NCI-H524 (cell line): ENCODE data around the gene SELENOI.
"Not testable (repeated sequence)": the region's sequence is repeated elsewhere in the genome, so short reads cannot be mapped to it uniquely, and the experiment has no call there.

Experiments
- DNase-seq, 2 experiments: peaks; one replicate each; lab custom pipeline; 2025; lab: John Stamatoyannopoulos, UW

SELENOI gene

GRCh38 chr2:26345545-26346453 lies at the start of gene SELENOI:
TSS of gene SELENOI (plus strand) at chr2:26346143. CDS start at chr2:26346233, 90 bp downstream.
- peak; percentile 99 to 100 for DNase-seq

- peak in 1 of 2 experiments; percentile 13 for DNase-seq
These were observed 48.9 kb upstream of the SELENOI start for GRCh38 chr2:26297061-26297460.

GRCh38 chr2:26298286-26298637 lies 47.7 kb upstream of the SELENOI start:
- no peak for DNase-seq

GRCh38 chr2:26298638-26299393 lies 47.1 kb upstream of the SELENOI start:
- no peak for DNase-seq

- DNase-seq, result no peak
These were observed 46.4 kb upstream of the SELENOI start for GRCh38 chr2:26299471-26300101.

GRCh38 chr2:26300234-26300925 lies 45.6 kb upstream of the SELENOI start:
- no peak for DNase-seq

- no peak for DNase-seq
These were observed 43.1 kb upstream of the SELENOI start for GRCh38 chr2:26302846-26303245.

GRCh38 chr2:26305094-26305493 lies 40.8 kb upstream of the SELENOI start:
- not testable (repeated sequence) for DNase-seq

GRCh38 chr2:26305540-26305939 lies 40.4 kb upstream of the SELENOI start:
- no peak for DNase-seq

GRCh38 chr2:26309921-26310320 lies 36.0 kb upstream of the SELENOI start:
- DNase-seq, result no peak

- DNase-seq, result no peak
These were observed 33.5 kb upstream of the SELENOI start for GRCh38 chr2:26312471-26312870.

GRCh38 chr2:26313446-26313845 lies 32.5 kb upstream of the SELENOI start:
- DNase-seq, result no peak

- peak; percentile 30 to 61 for DNase-seq
These were observed 31.7 kb upstream of the SELENOI start for GRCh38 chr2:26314243-26314642.

GRCh38 chr2:26316041-26316440 lies 29.9 kb upstream of the SELENOI start:
- DNase-seq, result peak; percentile 21 to 67

GRCh38 chr2:26316845-26317244 lies 29.1 kb upstream of the SELENOI start:
- DNase-seq, result no peak

- no peak for DNase-seq
These were observed 28.4 kb upstream of the SELENOI start for GRCh38 chr2:26317377-26318105.

GRCh38 chr2:26318950-26319349 lies 27.0 kb upstream of the SELENOI start:
- DNase-seq, result peak; percentile 15 to 54

- not testable (repeated sequence) for DNase-seq
These were observed 21.5 kb upstream of the SELENOI start for GRCh38 chr2:26324479-26324878.

- DNase-seq, result peak in 1 of 2 experiments; percentile 31
These were observed 21.0 kb upstream of the SELENOI start for GRCh38 chr2:26324903-26325302.

- DNase-seq, result no peak
These were observed 20.1 kb upstream of the SELENOI start for GRCh38 chr2:26325851-26326250.

GRCh38 chr2:26326514-26326913 lies 19.4 kb upstream of the SELENOI start:
- DNase-seq, result no peak
